HepG2 (cell line): Measurements from ENCODE around the gene DNMT3L. TPM values are rescaled to one million over a fixed set of nuclear protein-coding genes. Genes with fewer than 3 reads are reported as not detected.

Experiments
- ATAC-seq: fragments of 200-7000 bp; cut with Tn5 transposase; 3 replicates; pipeline ENCODE4 v1.9.1; 2020; ENCODE audit warnings: mild to moderate bottlenecking, moderate library complexity
- BruUV-seq: library from RNA; stranded (reverse); fragments of 400-500 nt; replicated peaks from 2 replicates; lab custom pipeline; 2021; lab: Mats Ljungman, UMichigan
- CTCF ChIA-PET: fragments of 300-600 bp; formaldehyde crosslinking; extraction: SDS; loops from one replicate; lab custom pipeline; 2021; ENCODE audit warnings: low total read pairs, inconsistent platforms, low intra/inter-chr PET ratio; lab: Yijun Ruan, JAX
- POLR2A ChIA-PET: fragments of 350-600 bp; sonication (Branson Sonifier 250); formaldehyde crosslinking; loops from one replicate; lab custom pipeline; 2020; ENCODE audit warnings: antibody characterized with exemption, inconsistent platforms; lab: Yijun Ruan, JAX
- DNase-seq: peaks from one replicate; pipeline ENCODE4 v3.0.0-alpha.2; 2015; ENCODE audit warnings: low spot score
- FAIRE-seq: peaks from 3 replicates; lab custom pipeline; 2011; peaks lifted over from hg19 to GRCh38; lab: Jason Lieb, UNC
- H2AFZ ChIP-seq: one replicate; pipeline ENCODE4 v1.6.1; 2011; ENCODE audit warnings: low read length, inconsistent platforms
- H3K27ac ChIP-seq: fragments of 300-600 bp; 3 replicates; pipeline ENCODE4 v1.8.0; 2011; ENCODE audit warnings: mixed run types, mild to moderate bottlenecking, mixed read lengths, low read length, inconsistent platforms; ENCODE audit not compliant: insufficient read depth; ENCODE audit errors: extremely low read length
- H3K27me3 ChIP-seq, 2 experiments: fragments of 200-600 bp in 1 of 2; 2 replicates in 1 of 2; 3 replicates in 1 of 2; pipeline versions ENCODE4 v1.6.0 to v1.8.0; 2011; ENCODE audit warnings: low read length in 2 of 2, mild to moderate bottlenecking in 2 of 2, moderate library complexity in 2 of 2, inconsistent platforms in 1 of 2; ENCODE audit not compliant: insufficient read depth in 2 of 2, control insufficient read depth in 1 of 2
- H3K36me3 ChIP-seq, 2 experiments: fragments of 200-600 bp in 1 of 2; replicated peaks in 1 of 2; 2 replicates in 1 of 2; 3 replicates in 1 of 2; pipeline versions ENCODE4 v1.5.1 to v1.8.0; 2011; ENCODE audit warnings: low read length in 2 of 2, inconsistent platforms in 1 of 2; ENCODE audit not compliant: insufficient read depth in 2 of 2, control insufficient read depth in 1 of 2
- H3K4me1 ChIP-seq: 2 replicates; pipeline ENCODE4 v1.5.1; 2012; ENCODE audit warnings: low read length, inconsistent platforms; ENCODE audit not compliant: insufficient read depth
- H3K4me2 ChIP-seq: 2 replicates; pipeline ENCODE4 v1.6.0; 2011; ENCODE audit warnings: low read depth, low read length, inconsistent platforms
- H3K4me3 ChIP-seq, 3 experiments: fragments of 200-600 bp in 1 of 3; sonication (generic), shearing (Covaris generic) in 1 of 3; replicated peaks in 1 of 3; 2 replicates each; pipeline ENCODE4 v1.5.1; 2011 to 2016; ENCODE audit warnings: low read length in 3 of 3, inconsistent platforms in 2 of 3, low read depth in 2 of 3, mild to moderate bottlenecking in 2 of 3, control low read depth in 1 of 3, mixed read lengths in 1 of 3; ENCODE audit not compliant: insufficient read depth in 1 of 3
- H3K79me2 ChIP-seq: one replicate; pipeline ENCODE4 v1.6.1; 2011; ENCODE audit warnings: low read length, inconsistent platforms; ENCODE audit not compliant: insufficient read depth
- H3K9ac ChIP-seq: 2 replicates; pipeline ENCODE4 v1.6.0; 2011; ENCODE audit warnings: mild to moderate bottlenecking, low read depth, low read length, inconsistent platforms; ENCODE audit not compliant: insufficient read depth
- H3K9me3 ChIP-seq: 2 replicates; pipeline ENCODE4 v1.5.1; 2012; ENCODE audit warnings: mild to moderate bottlenecking, low read length
- H4K20me1 ChIP-seq: 2 replicates; pipeline ENCODE4 v1.6.0; 2011; ENCODE audit warnings: inconsistent platforms, mild to moderate bottlenecking, low read length, moderate library complexity; ENCODE audit not compliant: insufficient read depth
- CENPX ChIP-seq: sonication (generic); formaldehyde crosslinking; IDR thresholded peaks from 2 replicates; pipeline ENCODE4 v1.9.0; 2021; ENCODE audit warnings: mild to moderate bottlenecking, missing genetic modification reagents, moderate library complexity
- DPF2 ChIP-seq: sonication (generic); formaldehyde crosslinking; IDR thresholded peaks from 2 replicates; pipeline ENCODE4 v1.4.0; 2020; ENCODE audit warnings: mild to moderate bottlenecking, low read depth, missing genetic modification reagents, borderline replicate concordance
- FOXC1 ChIP-seq: sonication (generic); formaldehyde crosslinking; IDR thresholded peaks from 2 replicates; pipeline ENCODE4 v1.8.0; 2022; ENCODE audit warnings: mild to moderate bottlenecking, missing genetic modification reagents, borderline replicate concordance
- FOXK1 ChIP-seq: sonication (generic); formaldehyde crosslinking; IDR thresholded peaks from 2 replicates; pipeline ENCODE4 v1.4.0; 2020; ENCODE audit warnings: low read depth, missing genetic modification reagents, borderline replicate concordance
- HMG20B ChIP-seq: conservative IDR thresholded peaks from 2 replicates; pipeline ENCODE4 v1.6.1; 2016; ENCODE audit warnings: missing genetic modification reagents, missing compliant biosample characterization
- NCOR1 ChIP-seq: fragments of 200-600 bp; sonication (generic); IDR thresholded peaks from 2 replicates; pipeline ENCODE4 v1.7.0; 2017; ENCODE audit warnings: antibody characterized with exemption, low read length, borderline replicate concordance
- NFE2L1 ChIP-seq: sonication (generic); formaldehyde crosslinking; IDR thresholded peaks from 2 replicates; pipeline ENCODE4 v1.4.0; 2020; ENCODE audit warnings: missing genetic modification reagents, mild to moderate bottlenecking, borderline replicate concordance
- NFKB2 ChIP-seq: sonication (generic); formaldehyde crosslinking; IDR thresholded peaks from 2 replicates; pipeline ENCODE4 v1.4.0; 2020; ENCODE audit warnings: missing genetic modification reagents, borderline replicate concordance
- PAF1 ChIP-seq: IDR thresholded peaks from 2 replicates; pipeline ENCODE4 v1.6.1; 2016; ENCODE audit warnings: missing genetic modification reagents, missing compliant biosample characterization
- RAD51 ChIP-seq: fragments of 450-650 bp; IDR thresholded peaks from 2 replicates; pipeline ENCODE4 v1.6.1; 2016; ENCODE audit warnings: borderline replicate concordance
- RFXANK ChIP-seq: IDR thresholded peaks from 2 replicates; pipeline ENCODE4 v1.6.1; 2016
- ZC3H4 ChIP-seq: sonication (generic); formaldehyde crosslinking; IDR thresholded peaks from 2 replicates; pipeline ENCODE4 v1.4.0; 2020; ENCODE audit warnings: missing genetic modification reagents, borderline replicate concordance
- ZNF207 ChIP-seq: fragments of 450-650 bp; IDR thresholded peaks from 2 replicates; pipeline ENCODE4 v1.6.1; 2016; ENCODE audit warnings: antibody characterized with exemption, borderline replicate concordance
- ZNF235 ChIP-seq: sonication (generic); formaldehyde crosslinking; IDR thresholded peaks from 2 replicates; pipeline ENCODE4 v1.8.1; 2023; ENCODE audit warnings: mild to moderate bottlenecking, missing genetic modification reagents, borderline replicate concordance
- ZNF430 ChIP-seq: sonication (generic); formaldehyde crosslinking; IDR thresholded peaks from 2 replicates; pipeline ENCODE4 v1.9.0; 2021; ENCODE audit warnings: mild to moderate bottlenecking, missing genetic modification reagents
- ZNF550 ChIP-seq: sonication (generic); formaldehyde crosslinking; IDR thresholded peaks from 2 replicates; pipeline ENCODE4 v1.4.0; 2020; ENCODE audit warnings: mild to moderate bottlenecking, missing genetic modification reagents, borderline replicate concordance
- ZNF556 ChIP-seq: sonication (generic); formaldehyde crosslinking; IDR thresholded peaks from 2 replicates; pipeline ENCODE4 v1.4.0; 2020; ENCODE audit warnings: mild to moderate bottlenecking, missing genetic modification reagents, borderline replicate concordance
- WGBS: methylation state at CpG from one replicate; pipeline ENCODE4 v1.1.6; 2017; ENCODE audit warnings: low lambda C conversion rate; 5-methylcytosine and 5-hydroxymethylcytosine counted together
- in situ Hi-C: cut with HindIII; loops from 2 replicates; pipeline ENCODE4 v1.10.0; 2017; ENCODE audit warnings: low pct_unique_long_range_greater_than_20kb; ENCODE audit not compliant: extremely low pct_ligation_motif_present
- intact Hi-C: fragments of 100-400 bp; cut with micrococcal nuclease; formaldehyde crosslinking; loops from one replicate; pipeline ENCODE4 v1.10.0; 2022; ENCODE audit not compliant: unreplicated experiment
- polyA plus RNA-seq, 8 experiments: library from polyadenylated mRNA; depleted of rRNA in 3 of 8; stranded (reverse) in 7 of 8; unstranded in 1 of 8; fragments of >200 nt; fragmentation: Illumina TruSeq in 4 of 8; extraction: Trizol in 4 of 8; gene quantifications; 2 replicates each; pipeline versions ENCODE4 v1.2.1 to v1.2.3, GENCODE V29; 2011 to 2016; ENCODE audit warnings: low read depth in 4 of 8, missing spikeins in 1 of 8, mixed read lengths in 1 of 8; ENCODE audit not compliant: insufficient read depth in 1 of 8
- total RNA-seq, 5 experiments: library from RNA; depleted of rRNA; stranded (reverse); fragments of >200 nt; fragmentation: Illumina TruSeq; extraction: Trizol; gene quantifications; 2 replicates each; pipeline ENCODE4 v1.2.3, GENCODE V29; 2016; ENCODE audit warnings: low read depth in 1 of 5
- TF ChIP-seq, protein P1 (sequence below): sonication (generic); formaldehyde crosslinking; IDR thresholded peaks from 2 replicates; pipeline ENCODE4 v1.4.0; 2020; ENCODE audit warnings: missing genetic modification reagents
- TF ChIP-seq, protein P2 (sequence below): sonication (generic); formaldehyde crosslinking; IDR thresholded peaks from 2 replicates; pipeline ENCODE4 v1.5.1; 2020; ENCODE audit warnings: missing genetic modification reagents, mild to moderate bottlenecking, borderline replicate concordance

Gene DNMT3L
- total and polyA plus RNA-seq, 2 of the 13 experiments (the other 11 are each of a cell fraction or from before 2014, with no cell fraction given) = 0.75 to 1.7 TPM

DNA sequence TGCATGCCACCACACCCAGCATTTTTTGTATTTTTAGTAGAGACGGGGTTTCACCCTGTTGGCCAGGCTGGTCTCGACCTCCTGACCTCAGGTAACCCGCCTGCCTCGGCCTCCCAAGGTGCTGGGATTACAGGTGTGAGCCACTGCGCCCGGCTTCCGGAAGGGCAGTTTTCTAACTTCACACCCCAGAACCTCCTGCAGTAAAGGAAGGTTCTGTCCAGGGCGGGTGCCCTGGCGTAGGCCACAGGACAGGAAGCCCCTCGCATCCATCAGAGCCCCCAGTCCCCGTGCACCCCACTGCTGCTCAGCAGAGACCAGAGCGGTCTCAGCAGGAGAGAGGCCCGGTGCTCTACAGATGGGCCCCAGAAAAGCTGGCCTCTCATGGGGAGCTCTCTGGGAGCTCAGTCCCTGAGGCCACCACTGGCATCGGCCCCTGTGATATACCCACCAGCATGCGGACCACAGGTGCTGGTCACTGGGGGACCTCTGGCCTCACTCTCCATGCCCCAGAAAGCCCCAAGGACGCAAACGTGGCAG, 4.1 kb upstream of the DNMT3L start (continued):
- TF ChIP-seq NFE2L1 (CRISPR knock-in tag) (no peak), RFXANK (CRISPR knock-in tag) (no peak), FOXK1 (CRISPR knock-in tag) (no peak), ZNF235 (CRISPR knock-in tag) (no peak)
- TF ChIP-seq, all 625 proteins: peak for 0

DNA sequence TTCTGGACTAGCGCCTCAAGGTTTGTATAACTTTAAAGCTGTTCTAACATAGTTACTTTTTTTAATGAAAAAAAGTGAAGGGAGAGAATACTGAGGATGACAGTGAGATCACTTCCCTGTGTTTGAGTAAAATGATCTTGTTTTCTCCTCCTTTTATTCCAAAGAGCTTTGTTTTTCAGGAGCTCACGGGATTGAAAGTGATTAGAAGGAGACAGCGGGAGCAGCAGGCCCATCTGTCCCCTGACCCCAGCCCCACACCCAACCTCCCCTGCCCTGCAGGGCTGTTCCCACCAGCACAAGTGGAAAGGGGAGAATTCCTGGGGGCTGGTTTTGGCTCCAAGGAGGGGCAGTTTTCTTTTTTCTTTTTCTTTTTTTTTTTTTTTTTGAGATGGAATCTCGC, 2.1 kb upstream of the DNMT3L start:
- in situ Hi-C loops (no loop called here), intact Hi-C loops (no loop called here)
- Histone ChIP-seq H3K27me3 (peaks cover 1 to 13% of the 10 kb centered on the region in 2 experiments; a peak in 2 of 5 replicates), H3K36me3 (no peaks in the 10 kb centered on the region), H3K9ac (no peak overlapping the region), H3K4me1 (peaks cover 31% of the 10 kb centered on the region), H2AFZ (no peak overlapping the region), H3K79me2 (no peaks in the 10 kb centered on the region), H3K9me3 (no peaks in the 10 kb centered on the region), H3K27ac (no peak overlapping the region), H3K4me3 (no peak overlapping the region; a peak in 1 of 6 replicates), H3K4me2 (no peak overlapping the region), H4K20me1 (no peaks in the 10 kb centered on the region)
- no TSS peak for BruUV-seq
- POLR2A ChIA-PET = no interaction called here
- FAIRE-seq = no peak
- WGBS = 53% methylated on average over 4 of the region's 4 CpGs
- ATAC-seq = no peak
- CTCF ChIA-PET = no interaction called here
- no peak for DNase-seq
- no peak for TF ChIP-seq ZC3H4 (CRISPR knock-in tag)
- TF ChIP-seq, protein P1, sequence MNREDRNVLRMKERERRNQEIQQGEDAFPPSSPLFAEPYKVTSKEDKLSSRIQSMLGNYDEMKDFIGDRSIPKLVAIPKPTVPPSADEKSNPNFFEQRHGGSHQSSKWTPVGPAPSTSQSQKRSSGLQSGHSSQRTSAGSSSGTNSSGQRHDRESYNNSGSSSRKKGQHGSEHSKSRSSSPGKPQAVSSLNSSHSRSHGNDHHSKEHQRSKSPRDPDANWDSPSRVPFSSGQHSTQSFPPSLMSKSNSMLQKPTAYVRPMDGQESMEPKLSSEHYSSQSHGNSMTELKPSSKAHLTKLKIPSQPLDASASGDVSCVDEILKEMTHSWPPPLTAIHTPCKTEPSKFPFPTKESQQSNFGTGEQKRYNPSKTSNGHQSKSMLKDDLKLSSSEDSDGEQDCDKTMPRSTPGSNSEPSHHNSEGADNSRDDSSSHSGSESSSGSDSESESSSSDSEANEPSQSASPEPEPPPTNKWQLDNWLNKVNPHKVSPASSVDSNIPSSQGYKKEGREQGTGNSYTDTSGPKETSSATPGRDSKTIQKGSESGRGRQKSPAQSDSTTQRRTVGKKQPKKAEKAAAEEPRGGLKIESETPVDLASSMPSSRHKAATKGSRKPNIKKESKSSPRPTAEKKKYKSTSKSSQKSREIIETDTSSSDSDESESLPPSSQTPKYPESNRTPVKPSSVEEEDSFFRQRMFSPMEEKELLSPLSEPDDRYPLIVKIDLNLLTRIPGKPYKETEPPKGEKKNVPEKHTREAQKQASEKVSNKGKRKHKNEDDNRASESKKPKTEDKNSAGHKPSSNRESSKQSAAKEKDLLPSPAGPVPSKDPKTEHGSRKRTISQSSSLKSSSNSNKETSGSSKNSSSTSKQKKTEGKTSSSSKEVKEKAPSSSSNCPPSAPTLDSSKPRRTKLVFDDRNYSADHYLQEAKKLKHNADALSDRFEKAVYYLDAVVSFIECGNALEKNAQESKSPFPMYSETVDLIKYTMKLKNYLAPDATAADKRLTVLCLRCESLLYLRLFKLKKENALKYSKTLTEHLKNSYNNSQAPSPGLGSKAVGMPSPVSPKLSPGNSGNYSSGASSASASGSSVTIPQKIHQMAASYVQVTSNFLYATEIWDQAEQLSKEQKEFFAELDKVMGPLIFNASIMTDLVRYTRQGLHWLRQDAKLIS (CRISPR knock-in tag) = no peak
- no peak for TF ChIP-seq ZNF430
- TF ChIP-seq NCOR1 = no peak
- no peak for TF ChIP-seq PAF1 (CRISPR knock-in tag)
- TF ChIP-seq, protein P2, sequence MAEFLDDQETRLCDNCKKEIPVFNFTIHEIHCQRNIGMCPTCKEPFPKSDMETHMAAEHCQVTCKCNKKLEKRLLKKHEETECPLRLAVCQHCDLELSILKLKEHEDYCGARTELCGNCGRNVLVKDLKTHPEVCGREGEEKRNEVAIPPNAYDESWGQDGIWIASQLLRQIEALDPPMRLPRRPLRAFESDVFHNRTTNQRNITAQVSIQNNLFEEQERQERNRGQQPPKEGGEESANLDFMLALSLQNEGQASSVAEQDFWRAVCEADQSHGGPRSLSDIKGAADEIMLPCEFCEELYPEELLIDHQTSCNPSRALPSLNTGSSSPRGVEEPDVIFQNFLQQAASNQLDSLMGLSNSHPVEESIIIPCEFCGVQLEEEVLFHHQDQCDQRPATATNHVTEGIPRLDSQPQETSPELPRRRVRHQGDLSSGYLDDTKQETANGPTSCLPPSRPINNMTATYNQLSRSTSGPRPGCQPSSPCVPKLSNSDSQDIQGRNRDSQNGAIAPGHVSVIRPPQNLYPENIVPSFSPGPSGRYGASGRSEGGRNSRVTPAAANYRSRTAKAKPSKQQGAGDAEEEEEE (CRISPR knock-in tag) = no peak
- TF ChIP-seq DPF2 (CRISPR knock-in tag) = no peak
- TF ChIP-seq ZNF207 = no peak
- no peak for TF ChIP-seq CENPX (CRISPR knock-in tag)
- TF ChIP-seq HMG20B (CRISPR knock-in tag) = no peak
- no peak for TF ChIP-seq ZNF556 (CRISPR knock-in tag)
- TF ChIP-seq FOXC1 (CRISPR knock-in tag) = no peak
- TF ChIP-seq NFKB2 (CRISPR knock-in tag) = no peak
- TF ChIP-seq RAD51 = no peak
- no peak for TF ChIP-seq ZNF550
